ENCODE measurements around the gene GRIA1. TPM values are rescaled to one million over a fixed set of nuclear protein-coding genes. Genes with fewer than 3 reads are reported as not detected.

GRIA1 gene
- total RNA-seq, 1 experiment from 2014 or later = not detected

GRCh38 chr5:153780876-153781705 is 290.6 kb downstream of the GRIA1 start:
- no peaks in the 10 kb centered on the region for H3K9me3 ChIP-seq (ENCODE audit: control insufficient read depth, insufficient read depth, low read depth, low read length)
- H3K4me1 ChIP-seq (ENCODE audit: control insufficient read depth, insufficient read depth, low read length) = no peaks in the 10 kb centered on the region
- ChIA-PET CTCF (no interaction called here), POLR2A (no interaction called here)
- no peak overlapping the region for H3K27ac ChIP-seq (ENCODE audit: low read length)
- no TSS peak for BruUV-seq (replicated peaks)
- no peaks in the 10 kb centered on the region for H3K27me3 ChIP-seq (ENCODE audit: control insufficient read depth, insufficient read depth, low read length)
- ATAC-seq (no peak), DNase-seq (ENCODE audit: low read depth, low spot score) (no peak)
- in situ Hi-C loops (cut with HindIII; ENCODE audit: low pct_unique_long_range_greater_than_20kb, low sequenced_read_pairs) = no loop called here
- no peaks in the 10 kb centered on the region for H3K36me3 ChIP-seq (ENCODE audit: control insufficient read depth, insufficient read depth, low read length)
- TF ChIP-seq POLR2AphosphoS5 (IDR thresholded peaks at IDR 0.05; ENCODE audit: low read depth, low read length) = no peak
- no peak for TF ChIP-seq TCF7L2 (IDR thresholded peaks at IDR 0.05; ENCODE audit: low read depth, low read length)
- no peak for TF ChIP-seq REST (IDR thresholded peaks at IDR 0.05; ENCODE audit: insufficient read depth in 1 of 2, low read depth in 2 of 2, low read length in 1 of 2)
- TF ChIP-seq SIN3A (IDR thresholded peaks at IDR 0.05; ENCODE audit: borderline replicate concordance, insufficient read depth, low read depth, low read length) = no peak
- no peak for TF ChIP-seq CTCF (IDR thresholded peaks at IDR 0.05)
- intact Hi-C loops (cut with micrococcal nuclease; ENCODE audit: unreplicated experiment) = no loop called here
- no peak overlapping the region for H3K4me3 ChIP-seq (ENCODE audit: low read depth in 2 of 2, low read length in 2 of 2)

- ChIA-PET POLR2A (no interaction called here), CTCF (no interaction called here)
- DNase-seq (ENCODE audit: low read depth, low spot score) (no peak), ATAC-seq (no peak)
- Histone ChIP-seq H3K27me3 (ENCODE audit: control insufficient read depth, insufficient read depth, low read length) (no peaks in the 10 kb centered on the region), H3K36me3 (ENCODE audit: control insufficient read depth, insufficient read depth, low read length) (no peaks in the 10 kb centered on the region), H3K4me3 (ENCODE audit: low read depth in 2 of 2, low read length in 2 of 2) (no peak overlapping the region), H3K4me1 (ENCODE audit: control insufficient read depth, insufficient read depth, low read length) (no peaks in the 10 kb centered on the region), H3K9me3 (ENCODE audit: control insufficient read depth, insufficient read depth, low read depth, low read length) (no peaks in the 10 kb centered on the region), H3K27ac (ENCODE audit: low read length) (no peak overlapping the region)
- TF ChIP-seq SIN3A (IDR thresholded peaks at IDR 0.05; ENCODE audit: borderline replicate concordance, insufficient read depth, low read depth, low read length) (no peak), REST (IDR thresholded peaks at IDR 0.05; ENCODE audit: insufficient read depth in 1 of 2, low read depth in 2 of 2, low read length in 1 of 2) (no peak), TCF7L2 (IDR thresholded peaks at IDR 0.05; ENCODE audit: low read depth, low read length) (no peak), CTCF (IDR thresholded peaks at IDR 0.05) (no peak), POLR2AphosphoS5 (IDR thresholded peaks at IDR 0.05; ENCODE audit: low read depth, low read length) (no peak)
- BruUV-seq (replicated peaks) = no TSS peak
- intact Hi-C loops (cut with micrococcal nuclease; ENCODE audit: unreplicated experiment) = no loop called here
- in situ Hi-C loops (cut with HindIII; ENCODE audit: low pct_unique_long_range_greater_than_20kb, low sequenced_read_pairs) = no loop called here
Measured at GRCh38 chr5:153782589-153783361, 292.3 kb downstream of the GRIA1 start.
